K562 (cell line): Measurements from ENCODE around the gene IFI27L2. TPM values are rescaled to one million over a fixed set of nuclear protein-coding genes. Genes with fewer than 3 reads are reported as not detected.
A peak's percentile ranks its signal among the peaks of the same experiment; 100 is the strongest.

ENCODE experiments used
- ATAC-seq: fragments of 200-7000 bp; cut with Tn5 transposase; 3 replicates; pipeline ENCODE4 v1.9.1; 2020; ENCODE audit warnings: moderate library complexity
- BruUV-seq: library from RNA; stranded (reverse); fragments of 400-500 nt; replicated peaks from 2 replicates; lab custom pipeline; 2021; lab: Mats Ljungman, UMichigan
- CTCF ChIA-PET: fragments of 300-600 bp; formaldehyde crosslinking; extraction: SDS; loops from one replicate; lab custom pipeline; 2021; ENCODE audit warnings: low intra/inter-chr PET ratio; lab: Yijun Ruan, JAX
- POLR2A ChIA-PET: fragments of 300-600, 350-650 bp; sonication (Branson Sonifier 250); formaldehyde crosslinking; extraction: SDS; loops from one replicate; lab custom pipeline; 2021; ENCODE audit warnings: antibody characterized with exemption, inconsistent platforms; lab: Yijun Ruan, JAX
- DNase-seq, 4 experiments: peaks; one replicate each; pipeline versions ENCODE4 v3.0.0 to v3.0.0-alpha.2; 2011 to 2018; ENCODE audit warnings: low spot score in 3 of 4, mixed read lengths in 3 of 4; ENCODE audit errors: extremely low read depth in 1 of 4
- FAIRE-seq: peaks from 2 replicates; lab custom pipeline; 2011; peaks lifted over from hg19 to GRCh38; lab: Jason Lieb, UNC
- H2AFZ ChIP-seq: 2 replicates; pipeline ENCODE4 v1.6.0; 2011; ENCODE audit warnings: low read depth, low read length, control low read depth, inconsistent platforms
- H3K27ac ChIP-seq: fragments of 200-600 bp; 3 replicates; pipeline ENCODE4 v1.8.0; 2011; ENCODE audit warnings: low read depth, mild to moderate bottlenecking, control low read depth, inconsistent platforms, low read length, moderate library complexity, mixed read lengths; ENCODE audit errors: extremely low read depth
- H3K27me3 ChIP-seq, 2 experiments: fragments of 300-600 bp in 1 of 2; 2 replicates in 1 of 2; 3 replicates in 1 of 2; pipeline versions ENCODE4 v1.6.0 to v1.8.0; 2011; ENCODE audit warnings: inconsistent platforms in 2 of 2, low read length in 2 of 2, mild to moderate bottlenecking in 1 of 2, mixed read lengths in 1 of 2, moderate library complexity in 1 of 2; ENCODE audit not compliant: control insufficient read depth in 2 of 2, insufficient read depth in 2 of 2
- H3K36me3 ChIP-seq: fragments of 300-600 bp; 3 replicates; pipeline ENCODE4 v1.8.0; 2011; ENCODE audit warnings: mild to moderate bottlenecking, low read length, inconsistent platforms; ENCODE audit not compliant: control insufficient read depth, insufficient read depth
- H3K4me1 ChIP-seq, 2 experiments: fragments of 200-600 bp in 1 of 2; replicated peaks in 1 of 2; 2 replicates in 1 of 2; 3 replicates in 1 of 2; pipeline versions ENCODE4 v1.5.1 to v1.8.0; 2011; ENCODE audit warnings: inconsistent platforms in 2 of 2, low read length in 2 of 2, mild to moderate bottlenecking in 1 of 2, mixed read lengths in 1 of 2, moderate library complexity in 1 of 2; ENCODE audit not compliant: control insufficient read depth in 2 of 2, insufficient read depth in 2 of 2
- H3K4me2 ChIP-seq: 2 replicates; pipeline ENCODE4 v1.6.1; 2011; ENCODE audit warnings: low read length, control low read depth, inconsistent platforms, mixed read lengths; ENCODE audit not compliant: insufficient read depth
- H3K4me3 ChIP-seq: fragments of 200-600 bp; sonication (generic), shearing (Covaris generic); 2 replicates; pipeline ENCODE4 v1.5.1; 2016; ENCODE audit warnings: control low read depth, inconsistent platforms
- H3K79me2 ChIP-seq: fragments of 200-600 bp; 3 replicates; pipeline ENCODE4 v1.8.0; 2011; ENCODE audit warnings: low read length, inconsistent platforms; ENCODE audit not compliant: control insufficient read depth, insufficient read depth
- H3K9ac ChIP-seq, 2 experiments: 2 replicates each; pipeline versions ENCODE4 v1.6.0 to v1.6.1; 2011; ENCODE audit warnings: low read depth in 2 of 2, low read length in 2 of 2, control low read depth in 1 of 2, inconsistent platforms in 1 of 2, mild to moderate bottlenecking in 1 of 2, mixed read lengths in 1 of 2; ENCODE audit not compliant: insufficient read depth in 1 of 2
- H3K9me1 ChIP-seq: one replicate; pipeline ENCODE4 v1.6.0; 2011; ENCODE audit warnings: inconsistent platforms, mild to moderate bottlenecking, low read length, moderate library complexity; ENCODE audit not compliant: control insufficient read depth, insufficient read depth
- H3K9me3 ChIP-seq: replicated peaks from 2 replicates; pipeline ENCODE4 v1.5.1; 2011; ENCODE audit warnings: low read depth, low read length, inconsistent platforms; ENCODE audit not compliant: control insufficient read depth, insufficient read depth
- H4K20me1 ChIP-seq: replicated peaks from 2 replicates; pipeline ENCODE4 v1.6.1; 2011; ENCODE audit warnings: low read length, inconsistent platforms, mixed read lengths; ENCODE audit not compliant: control insufficient read depth, insufficient read depth
- ARID3B ChIP-seq: fragments of 250-450 bp; sonication (Bioruptor Pico); IDR thresholded peaks from 2 replicates; pipeline ENCODE4 v1.4.0; 2020; ENCODE audit warnings: borderline replicate concordance
- CHAMP1 ChIP-seq: fragments of 450-650 bp; IDR thresholded peaks from 2 replicates; pipeline ENCODE4 v1.6.1; 2016; ENCODE audit warnings: mild to moderate bottlenecking
- ELF1 ChIP-seq: fragments of 200-800 bp; sonication (Bioruptor generic); IDR thresholded peaks from 2 replicates; pipeline ENCODE4 v1.6.1; 2016; ENCODE audit warnings: missing genetic modification characterization, missing compliant biosample characterization
- EWSR1 ChIP-seq: fragments of 450-650 bp; IDR thresholded peaks from 2 replicates; pipeline ENCODE4 v1.6.1; 2018; ENCODE audit warnings: borderline replicate concordance, mild to moderate bottlenecking, low read depth, moderate library complexity; ENCODE audit not compliant: partially characterized antibody
- GTF2B ChIP-seq: IDR thresholded peaks from 2 replicates; pipeline ENCODE4 v1.6.1; 2011; ENCODE audit not compliant: insufficient read length; ENCODE audit errors: extremely low read depth
- PHF20 ChIP-seq: fragments of 450-650 bp; IDR thresholded peaks from 2 replicates; pipeline ENCODE4 v1.6.1; 2018; ENCODE audit not compliant: partially characterized antibody
- SAFB2 ChIP-seq: fragments of 200-400 bp; formaldehyde crosslinking; IDR thresholded peaks from 2 replicates; pipeline ENCODE4 v1.6.1; 2018; ENCODE audit warnings: borderline replicate concordance, low read length, low read depth, moderate library complexity; ENCODE audit not compliant: severe bottlenecking
- UBTF ChIP-seq, 2 experiments: IDR thresholded peaks; 2 replicates each; pipeline ENCODE4 v1.6.1; 2012; ENCODE audit warnings: improper control_type of control experiment in 2 of 2, low read depth in 2 of 2, low read length in 2 of 2, borderline replicate concordance in 1 of 2
- ZFP91 ChIP-seq: sonication (generic); formaldehyde crosslinking; IDR thresholded peaks from 2 replicates; pipeline ENCODE4 v1.8.0; 2022; ENCODE audit warnings: mild to moderate bottlenecking, missing genetic modification reagents
- ZNF253 ChIP-seq: fragments of 250-450 bp; sonication (Bioruptor Pico); conservative IDR thresholded peaks from 2 replicates; pipeline ENCODE4 v1.6.1; 2021; ENCODE audit warnings: mild to moderate bottlenecking
- WGBS: fragments of 100-300 bp; shearing (Covaris generic); methylation state at CpG from one replicate; pipeline ENCODE4 v1.1.6; 2016; ENCODE audit warnings: low coverage, mixed read lengths; ENCODE audit not compliant: insufficient coverage; ENCODE audit errors: missing lambda C conversion rate; 5-methylcytosine and 5-hydroxymethylcytosine counted together
- in situ Hi-C: fragments of 300-500 bp; cut with MboI; formaldehyde crosslinking; loops from 4 replicates; pipeline ENCODE4 v1.15.0; 2018; ENCODE audit warnings: inconsistent platforms, mixed read lengths
- intact Hi-C: fragments of 100-400 bp; cut with micrococcal nuclease; formaldehyde crosslinking; loops from 2 replicates; pipeline ENCODE4 v1.14.2; 2022
- polyA plus RNA-seq, 8 experiments: library from polyadenylated mRNA; depleted of rRNA in 4 of 8; stranded (reverse) in 5 of 8; unstranded in 3 of 8; fragments of >200 nt; fragmentation: Nextera tagmentation in 2 of 8; fragmentation: Illumina TruSeq in 1 of 8; extraction: Ambion mirVana in 2 of 8; extraction: Trizol in 1 of 8; gene quantifications; 2 replicates each; pipeline versions ENCODE4 v1.2.1 to v1.2.3, GENCODE V29; 2011 to 2014; ENCODE audit warnings: inconsistent platforms in 1 of 8, missing spikeins in 1 of 8
- total RNA-seq, 7 experiments: library from RNA; depleted of rRNA in 6 of 7; stranded (reverse); fragments of >200 nt in 6 of 7; fragmentation: Illumina TruSeq in 2 of 7; extraction: Trizol in 2 of 7; gene quantifications; 2 replicates each; pipeline versions ENCODE4 v1.2.1 to v1.2.3, GENCODE V29; 2011 to 2021; ENCODE audit warnings: low replicate concordance in 1 of 7

Gene IFI27L2
- total and polyA plus RNA-seq, 9 of the 15 experiments (the other 6 are each of a cell fraction or from before 2014, with no cell fraction given): 1.0 to 9.3 (median 4.1) TPM

- Histone ChIP-seq H3K9me1 (peaks cover 3% of the 10 kb centered on the region), H3K36me3 (no peaks in the 10 kb centered on the region), H3K9me3 (no peaks in the 10 kb centered on the region), H3K27ac (0 out of 3 replicates have a peak within 1 kb of the TSS, but pooled peaks have one; percentile 32), H3K79me2 (no peaks in the 10 kb centered on the region), H3K9ac (peak within 1 kb of the TSS in 1 of 2 experiments; percentile 83; a peak in 2 of 4 replicates), H3K27me3 (peaks cover 0 to 13% of the 10 kb centered on the region in 2 experiments; a peak in 1 of 5 replicates), H2AFZ (peak within 1 kb of the TSS; percentile 67), H3K4me3 (no peak within 1 kb of the TSS), H3K4me2 (peak within 1 kb of the TSS; percentile 50; the same call in 1 of the 2 replicates), H4K20me1 (no peaks in the 10 kb centered on the region; the same call in 1 of the 2 replicates), H3K4me1 (peaks cover 8 to 16% of the 10 kb centered on the region in 2 experiments; a peak in 4 of 5 replicates)
- TSS peak; percentile 60 for BruUV-seq
- WGBS: 30% methylated on average over 10 of the region's 14 CpGs
- ATAC-seq (peak; percentile 83), DNase-seq (peak; percentile 44 to 70 (median 46)), FAIRE-seq (peak; percentile 23)
- in situ Hi-C loops (no loop called here), intact Hi-C loops (no loop called here)
- CTCF ChIA-PET: no interaction called here
- POLR2A ChIA-PET: interaction anchor here (0.7 to 1.5 kb wide), 4 partner anchors 9 to 30 kb away, joined by 4 to 7 read pairs (median 4); partner anchors contain the start of genes DDX24 and IFI27L1
- TF ChIP-seq ARID3B (CRISPR knock-in tag) (no peak), GTF2B (no peak), ZFP91 (CRISPR knock-in tag) (no peak), PHF20 (no peak), CHAMP1 (no peak), ELF1 (tag) (0 out of 2 replicates have a peak, but pooled peaks have one; percentile 26), EWSR1 (no peak), UBTF (IDR thresholded peaks at IDR 0.05; ENCODE audit: borderline replicate concordance in 1 of 2, low read depth in 2 of 2, low read length in 2 of 2) (no peak), SAFB2 (no peak), ZNF253 (no peak)
These were observed 18.7 kb downstream of the IFI27L2 start, which contains the start of gene IFI27 for GRCh38 chr14:94110552-94111181. Gene IFI27, plus strand, starts transcription at chr14:94110736.
